Measurements from ENCODE around the gene IDH3B.

IDH3B gene

DNA sequence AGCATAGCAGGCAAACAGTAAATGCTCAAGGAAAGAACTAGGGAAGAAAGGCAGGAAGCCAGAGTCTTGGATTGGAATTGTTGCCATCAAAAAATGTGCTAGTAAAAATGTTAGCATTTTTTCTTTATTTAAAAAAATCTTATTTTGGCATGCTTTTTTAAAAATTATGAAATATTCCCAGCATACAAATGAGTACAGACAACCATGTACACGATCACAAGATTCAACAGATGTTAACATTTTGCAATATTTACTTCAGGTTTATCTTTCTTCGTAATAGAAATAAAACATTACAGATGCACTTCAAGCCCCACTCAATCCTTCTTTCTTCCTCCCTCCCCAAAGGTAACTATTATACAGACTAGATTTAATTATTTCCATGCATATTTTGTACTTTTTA, 39.0 kb downstream of the IDH3B start:
- TF ChIP-seq YY1 (IDR thresholded peaks at IDR 0.05; ENCODE audit: insufficient read depth, insufficient read length) (no peak), SUZ12 (IDR thresholded peaks at IDR 0.05; ENCODE audit: extremely low read depth, insufficient read depth, insufficient read length) (no peak), ZNF274 (IDR thresholded peaks at IDR 0.05; ENCODE audit: low read depth, low read length) (no peak)
- Histone ChIP-seq H3K9ac (ENCODE audit: insufficient read length, low read depth) (no peak overlapping the region), H3K9me3 (ENCODE audit: insufficient read depth, low read length) (peaks cover 35% of the 10 kb centered on the region), H3K27me3 (ENCODE audit: insufficient read depth, insufficient read length) (no peaks in the 10 kb centered on the region), H3K4me1 (ENCODE audit: insufficient read depth, insufficient read length) (no peaks in the 10 kb centered on the region), H3K4me3 (ENCODE audit: insufficient read length, low read depth) (no peak overlapping the region), H3K36me3 (ENCODE audit: insufficient read depth, insufficient read length, low read length) (no peaks in the 10 kb centered on the region)
- DNase-seq (ENCODE audit: low read depth, low spot score) = no peak

DNA sequence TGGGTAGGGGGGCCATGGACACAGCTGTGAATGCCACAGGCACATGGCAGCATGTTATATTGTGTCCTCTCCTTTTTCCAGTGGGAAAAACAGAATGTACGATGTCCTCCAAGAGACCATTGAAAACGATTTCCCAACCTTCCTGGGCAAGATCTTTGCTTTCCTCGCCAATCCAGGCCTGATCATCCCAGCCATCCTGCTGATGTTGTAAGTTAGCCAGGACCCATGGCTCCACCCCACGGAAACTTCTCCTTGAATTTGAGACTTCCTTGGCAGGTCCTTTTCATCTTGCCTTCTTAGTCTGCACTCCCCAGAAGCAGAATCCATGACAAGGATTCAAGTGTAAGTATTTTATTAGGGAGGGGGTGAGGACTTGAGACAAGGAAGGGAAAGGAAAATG, 39.8 kb downstream of the IDH3B start:
- Histone ChIP-seq H3K36me3 (ENCODE audit: insufficient read depth, insufficient read length, low read length) (no peaks in the 10 kb centered on the region), H3K4me3 (ENCODE audit: insufficient read length, low read depth) (no peak overlapping the region), H3K9me3 (ENCODE audit: insufficient read depth, low read length) (peaks cover 35% of the 10 kb centered on the region), H3K4me1 (ENCODE audit: insufficient read depth, insufficient read length) (no peaks in the 10 kb centered on the region), H3K27me3 (ENCODE audit: insufficient read depth, insufficient read length) (no peaks in the 10 kb centered on the region), H3K9ac (ENCODE audit: insufficient read length, low read depth) (no peak overlapping the region)
- DNase-seq (ENCODE audit: low read depth, low spot score) = no peak
- TF ChIP-seq ZNF274 (IDR thresholded peaks at IDR 0.05; ENCODE audit: low read depth, low read length) (no peak), SUZ12 (IDR thresholded peaks at IDR 0.05; ENCODE audit: extremely low read depth, insufficient read depth, insufficient read length) (no peak)

DNA sequence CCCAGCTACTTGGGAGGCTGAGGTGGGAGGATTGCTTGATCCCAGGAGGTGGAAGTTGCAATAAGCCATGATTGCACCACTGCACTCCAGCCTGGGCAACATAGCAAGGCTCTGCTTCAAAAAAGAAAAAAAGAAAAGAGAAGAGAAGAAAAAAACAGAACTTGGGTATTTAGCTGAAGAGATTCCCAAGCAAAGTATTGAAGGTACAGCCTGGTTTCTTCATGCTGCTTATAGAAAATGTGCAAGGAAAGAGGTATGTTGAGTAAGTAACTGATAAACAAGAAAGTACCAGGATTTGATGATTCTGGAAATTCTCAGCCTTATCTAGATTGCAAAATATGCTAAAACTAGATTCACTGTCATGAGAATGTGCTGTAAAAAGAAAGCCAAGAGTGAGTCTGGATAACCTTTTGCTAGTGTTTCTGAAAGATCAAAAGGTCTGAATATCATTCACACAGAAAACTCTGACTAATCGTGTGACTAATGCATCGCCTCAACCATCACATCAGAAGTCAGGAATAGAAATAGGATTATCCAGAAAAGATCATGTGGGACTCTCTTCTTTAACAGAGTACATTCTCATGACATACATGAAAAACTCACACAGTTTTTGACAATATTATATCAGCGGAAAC, 43.9 kb downstream of the IDH3B start:
- no peak for DNase-seq (ENCODE audit: low read depth, low spot score)
- H3K36me3 ChIP-seq (ENCODE audit: insufficient read depth, insufficient read length, low read length) = no peaks in the 10 kb centered on the region

DNA sequence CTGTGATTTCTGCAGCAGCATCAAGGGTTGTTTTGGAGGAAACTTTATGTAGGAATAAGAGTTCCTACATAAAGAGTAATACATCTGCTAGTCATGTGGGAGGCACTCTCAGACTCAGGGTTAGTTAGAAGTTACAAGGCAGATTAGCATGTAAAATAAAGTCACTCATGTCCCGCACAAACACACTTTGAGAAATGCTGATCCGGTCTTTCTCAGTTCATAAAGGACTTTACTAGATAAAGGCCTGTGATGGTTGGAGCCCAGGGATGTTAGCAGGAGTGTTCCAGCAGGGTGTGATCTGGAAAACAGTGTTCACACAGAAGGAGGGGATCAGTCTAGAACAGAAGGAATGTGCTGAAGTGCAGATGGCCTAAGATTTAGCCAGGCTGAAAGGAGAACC, 44.7 kb downstream of the IDH3B start:
- H3K4me1 ChIP-seq (ENCODE audit: insufficient read depth, insufficient read length) = no peaks in the 10 kb centered on the region
- H3K4me3 ChIP-seq (ENCODE audit: insufficient read length, low read depth) = no peak overlapping the region
- TF ChIP-seq ZNF274 (IDR thresholded peaks at IDR 0.05; ENCODE audit: low read depth, low read length) = no peak
- no peak for TF ChIP-seq SUZ12 (IDR thresholded peaks at IDR 0.05; ENCODE audit: extremely low read depth, insufficient read depth, insufficient read length)
- no peak for TF ChIP-seq YY1 (IDR thresholded peaks at IDR 0.05; ENCODE audit: insufficient read depth, insufficient read length)
- H3K9ac ChIP-seq (ENCODE audit: insufficient read length, low read depth) = no peak overlapping the region
- H3K36me3 ChIP-seq (ENCODE audit: insufficient read depth, insufficient read length, low read length) = no peaks in the 10 kb centered on the region
- peaks cover 3% of the 10 kb centered on the region; the same call in 1 of the 2 replicates for H3K9me3 ChIP-seq (ENCODE audit: insufficient read depth, low read length)
- H3K27me3 ChIP-seq (ENCODE audit: insufficient read depth, insufficient read length) = no peaks in the 10 kb centered on the region
- no peak for DNase-seq (ENCODE audit: low read depth, low spot score)

More for the DNA sequence above, 43.9 kb downstream of the IDH3B start:
- TF ChIP-seq YY1 (IDR thresholded peaks at IDR 0.05; ENCODE audit: insufficient read depth, insufficient read length) (no peak), ZNF274 (IDR thresholded peaks at IDR 0.05; ENCODE audit: low read depth, low read length) (no peak), SUZ12 (IDR thresholded peaks at IDR 0.05; ENCODE audit: extremely low read depth, insufficient read depth, insufficient read length) (no peak)
- Histone ChIP-seq H3K27me3 (ENCODE audit: insufficient read depth, insufficient read length) (no peaks in the 10 kb centered on the region), H3K9ac (ENCODE audit: insufficient read length, low read depth) (no peak overlapping the region), H3K4me3 (ENCODE audit: insufficient read length, low read depth) (no peak overlapping the region), H3K4me1 (ENCODE audit: insufficient read depth, insufficient read length) (no peaks in the 10 kb centered on the region), H3K9me3 (ENCODE audit: insufficient read depth, low read length) (peaks cover 11% of the 10 kb centered on the region)

DNA sequence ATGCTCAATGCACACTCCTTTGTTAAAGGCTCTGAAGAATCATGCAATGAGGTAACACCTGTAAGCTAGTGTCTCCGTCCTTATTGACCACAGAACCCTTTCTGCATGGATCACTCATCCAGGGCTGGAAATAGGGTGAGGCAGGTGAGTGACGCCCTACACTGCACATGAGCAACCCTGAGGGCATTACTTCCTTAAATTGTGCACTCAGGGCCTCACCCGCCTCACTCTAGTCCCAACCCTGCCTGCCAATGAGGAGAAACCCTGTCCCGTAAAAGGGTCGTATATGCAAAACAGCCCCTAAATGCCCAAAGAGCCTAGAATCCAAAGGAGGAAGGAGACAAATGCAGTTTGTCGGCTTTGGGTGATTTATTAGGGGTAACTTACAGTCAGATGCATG, 45.2 kb downstream of the IDH3B start:
- no peaks in the 10 kb centered on the region for H3K36me3 ChIP-seq (ENCODE audit: insufficient read depth, insufficient read length, low read length)
- H3K9ac ChIP-seq (ENCODE audit: insufficient read length, low read depth) = no peak overlapping the region
- DNase-seq (ENCODE audit: low read depth, low spot score) = no peak
- no peak overlapping the region for H3K4me3 ChIP-seq (ENCODE audit: insufficient read length, low read depth)
- no peaks in the 10 kb centered on the region for H3K9me3 ChIP-seq (ENCODE audit: insufficient read depth, low read length)
- H3K27me3 ChIP-seq (ENCODE audit: insufficient read depth, insufficient read length) = no peaks in the 10 kb centered on the region
- TF ChIP-seq YY1 (IDR thresholded peaks at IDR 0.05; ENCODE audit: insufficient read depth, insufficient read length) = no peak
- no peak for TF ChIP-seq ZNF274 (IDR thresholded peaks at IDR 0.05; ENCODE audit: low read depth, low read length)
- TF ChIP-seq SUZ12 (IDR thresholded peaks at IDR 0.05; ENCODE audit: extremely low read depth, insufficient read depth, insufficient read length) = no peak
- H3K4me1 ChIP-seq (ENCODE audit: insufficient read depth, insufficient read length) = no peaks in the 10 kb centered on the region

DNA sequence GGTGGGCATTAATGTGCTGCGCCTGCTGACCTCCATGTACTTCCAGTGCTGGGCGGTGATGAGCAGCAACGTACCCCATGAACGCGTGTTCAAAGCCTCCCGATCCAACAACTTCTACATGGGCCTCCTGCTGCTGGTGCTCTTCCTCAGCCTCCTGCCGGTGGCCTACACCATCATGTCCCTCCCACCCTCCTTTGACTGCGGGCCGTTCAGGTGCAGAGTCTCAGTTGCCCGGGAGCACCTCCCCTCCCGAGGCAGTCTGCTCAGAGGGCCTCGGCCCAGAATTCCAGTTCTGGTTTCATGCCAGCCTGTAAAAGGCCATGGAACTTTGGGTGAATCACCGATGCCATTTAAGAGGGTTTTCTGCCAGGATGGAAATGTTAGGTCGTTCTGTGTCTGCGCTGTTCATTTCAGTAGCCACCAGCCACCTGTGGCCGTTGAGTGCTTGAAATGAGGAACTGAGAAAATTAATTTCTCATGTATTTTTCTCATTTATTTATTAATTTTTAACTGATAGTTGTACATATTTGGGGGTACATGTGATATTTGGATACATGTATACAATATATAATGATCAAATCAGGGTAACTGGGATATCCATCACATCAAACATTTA, 46.8 kb downstream of the IDH3B start:
- no peak for DNase-seq (ENCODE audit: low read depth, low spot score)
- H3K4me3 ChIP-seq (ENCODE audit: insufficient read length, low read depth) = no peak overlapping the region
- no peaks in the 10 kb centered on the region for H3K9me3 ChIP-seq (ENCODE audit: insufficient read depth, low read length)
- no peak overlapping the region for H3K9ac ChIP-seq (ENCODE audit: insufficient read length, low read depth)
- no peaks in the 10 kb centered on the region for H3K36me3 ChIP-seq (ENCODE audit: insufficient read depth, insufficient read length, low read length)
- H3K27me3 ChIP-seq (ENCODE audit: insufficient read depth, insufficient read length) = no peaks in the 10 kb centered on the region
- no peaks in the 10 kb centered on the region for H3K4me1 ChIP-seq (ENCODE audit: insufficient read depth, insufficient read length)
- TF ChIP-seq YY1 (IDR thresholded peaks at IDR 0.05; ENCODE audit: insufficient read depth, insufficient read length) (no peak), SUZ12 (IDR thresholded peaks at IDR 0.05; ENCODE audit: extremely low read depth, insufficient read depth, insufficient read length) (no peak)

DNA sequence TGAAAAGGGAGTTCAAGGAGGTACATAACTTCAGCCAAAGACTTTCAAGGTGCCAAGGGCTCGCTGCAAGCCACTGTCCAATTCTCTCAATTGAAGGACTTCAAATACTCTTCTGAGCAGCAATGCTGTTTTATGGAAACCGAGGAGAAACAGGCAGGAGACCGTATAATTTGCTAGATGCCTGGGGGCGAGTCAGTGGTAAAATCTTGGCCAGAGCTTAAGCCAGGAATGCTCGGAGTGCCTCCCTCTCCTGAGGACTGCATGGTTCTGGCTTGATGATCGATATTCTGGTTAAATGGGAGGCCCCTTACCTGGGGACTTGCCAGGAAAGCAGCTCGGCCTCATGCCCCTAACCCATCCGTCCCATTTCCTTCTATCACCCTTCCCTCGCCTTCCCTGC, 47.4 kb downstream of the IDH3B start:
- no peak overlapping the region for H3K9ac ChIP-seq (ENCODE audit: insufficient read length, low read depth)
- H3K4me3 ChIP-seq (ENCODE audit: insufficient read length, low read depth) = no peak overlapping the region
- H3K4me1 ChIP-seq (ENCODE audit: insufficient read depth, insufficient read length) = no peaks in the 10 kb centered on the region
- TF ChIP-seq SUZ12 (IDR thresholded peaks at IDR 0.05; ENCODE audit: extremely low read depth, insufficient read depth, insufficient read length) (no peak), YY1 (IDR thresholded peaks at IDR 0.05; ENCODE audit: insufficient read depth, insufficient read length) (no peak), ZNF274 (IDR thresholded peaks at IDR 0.05; ENCODE audit: low read depth, low read length) (no peak)
- no peak for DNase-seq (ENCODE audit: low read depth, low spot score)
- H3K36me3 ChIP-seq (ENCODE audit: insufficient read depth, insufficient read length, low read length) = no peaks in the 10 kb centered on the region
- H3K27me3 ChIP-seq (ENCODE audit: insufficient read depth, insufficient read length) = no peaks in the 10 kb centered on the region
- no peaks in the 10 kb centered on the region for H3K9me3 ChIP-seq (ENCODE audit: insufficient read depth, low read length)
